Astrocyte of the spinal cord (primary cell): ENCODE measurements around the gene GPRIN1.

Source experiments
- DNase-seq: peaks from one replicate; pipeline ENCODE4 v3.0.0; 2011; ENCODE audit warnings: low read depth, low spot score
- H3K4me3 ChIP-seq: 2 replicates; pipeline ENCODE4 v1.5.1; 2011; ENCODE audit warnings: low read depth, mild to moderate bottlenecking, low read length, moderate library complexity
- CTCF ChIP-seq: IDR thresholded peaks from 2 replicates; pipeline ENCODE4 v1.5.1; 2012; ENCODE audit warnings: low read depth, mild to moderate bottlenecking, low read length, inconsistent platforms
- in situ Hi-C: cut with HindIII; loops from 2 replicates; pipeline ENCODE4 v1.10.0; 2017; ENCODE audit warnings: low sequenced_read_pairs

The GPRIN1 gene

GRCh38 chr5:176609724-176610434 is at the start of gene GPRIN1:
Gene GPRIN1, minus strand, starts transcription at chr5:176610156. Its CDS starts 10,322 bp downstream, at chr5:176599834.
- TF ChIP-seq CTCF: peak; percentile 24
- in situ Hi-C loops: no loop called here
- peak within 1 kb of the TSS; percentile 47 for H3K4me3 ChIP-seq
- peak; percentile 40 for DNase-seq

DNA sequence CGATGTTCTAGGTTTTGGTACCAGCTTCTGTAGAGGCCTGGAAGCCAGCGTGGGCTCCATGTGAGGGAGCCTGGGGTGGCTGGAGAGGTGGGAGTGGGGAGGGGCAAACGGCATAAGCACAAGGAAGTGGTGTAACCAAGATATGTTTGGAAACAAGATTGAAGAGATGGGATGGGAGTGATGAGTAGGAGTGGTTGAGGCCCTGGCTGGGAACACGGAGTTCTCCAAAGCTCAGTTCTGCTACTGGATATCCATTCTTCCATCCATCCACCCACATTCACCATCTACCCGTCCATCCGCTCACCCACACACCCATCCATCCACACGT is 49.5 kb upstream of the GPRIN1 start:
- no peak for DNase-seq
- in situ Hi-C loops: no loop called here
- TF ChIP-seq CTCF: no peak
- H3K4me3 ChIP-seq: no peak overlapping the region

- no peak overlapping the region for H3K4me3 ChIP-seq
These were observed 49.0 kb upstream of the GPRIN1 start for GRCh38 chr5:176658817-176659511.

DNA sequence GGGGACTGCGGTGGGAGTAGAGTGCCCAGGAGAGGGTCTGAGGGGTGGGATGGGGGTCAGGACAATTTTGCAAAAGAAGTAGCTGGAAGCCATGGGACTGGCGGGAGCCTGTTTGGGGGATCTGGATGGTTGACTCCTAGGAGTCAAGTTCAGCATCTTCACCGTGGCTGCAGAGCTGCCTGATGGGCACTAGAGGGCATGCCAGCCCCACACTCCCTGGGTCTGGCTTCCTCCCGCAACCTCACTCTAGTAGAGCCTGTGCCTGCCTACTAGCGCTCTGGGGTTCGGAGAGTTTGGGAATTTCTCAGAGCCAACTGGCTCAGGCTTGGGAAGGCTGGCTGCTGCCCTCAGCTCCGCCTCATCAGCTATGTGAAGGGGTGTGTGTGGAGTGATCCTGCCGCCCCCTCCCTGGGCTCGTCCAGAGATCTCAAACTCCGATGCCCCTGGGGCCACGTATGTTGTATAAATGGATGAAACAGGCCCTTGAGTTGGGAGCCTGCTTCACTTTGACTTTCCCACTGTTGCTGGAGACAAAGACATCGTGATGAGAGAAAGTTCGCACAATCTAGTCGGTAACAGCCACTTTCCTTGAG is 48.1 kb upstream of the GPRIN1 start:
- in situ Hi-C loops: no loop called here
- no peak overlapping the region for H3K4me3 ChIP-seq
- DNase-seq: peak; percentile 62
- peak; percentile 94 for TF ChIP-seq CTCF

More at GRCh38 chr5:176658817-176659511, 49.0 kb upstream of the GPRIN1 start:
- DNase-seq: peak; percentile 44
- no peak for TF ChIP-seq CTCF
- in situ Hi-C loops: no loop called here

DNA sequence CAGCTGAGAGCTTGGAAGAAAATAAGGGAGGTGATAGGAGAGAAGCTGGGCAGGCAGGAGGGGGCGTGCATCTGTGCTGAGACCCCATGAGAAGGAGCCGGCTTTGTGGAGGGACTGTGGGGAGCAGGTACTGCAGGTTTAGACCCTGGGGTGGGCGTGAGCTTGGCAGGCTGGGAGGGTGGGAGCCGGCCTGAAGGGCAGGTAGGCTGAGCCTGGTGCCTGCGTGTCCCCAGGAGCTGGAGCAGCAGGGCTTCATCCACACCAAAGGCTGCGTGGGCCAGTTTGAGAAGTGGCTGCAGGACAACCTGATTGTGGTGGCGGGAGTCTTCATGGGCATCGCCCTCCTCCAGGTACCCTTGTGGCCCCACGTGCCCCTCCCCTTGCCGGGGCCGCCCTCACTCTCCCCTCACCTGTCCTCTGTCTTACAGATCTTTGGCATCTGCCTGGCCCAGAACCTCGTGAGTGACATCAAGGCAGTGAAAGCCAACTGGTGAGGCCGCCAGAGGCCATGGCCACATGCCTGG is 46.6 kb upstream of the GPRIN1 start:
- in situ Hi-C loops: no loop called here
- no peak overlapping the region for H3K4me3 ChIP-seq

More for the DNA sequence above, 46.6 kb upstream of the GPRIN1 start:
- no peak for TF ChIP-seq CTCF
- DNase-seq: no peak
